ENCODE results near the gene ZFP90.

ZFP90 gene

GRCh38 chr16:68564382-68564985 lies 25.4 kb downstream of the ZFP90 start:
- Histone ChIP-seq H3K27me3 (ENCODE audit: control insufficient read depth in 5 of 5, insufficient read depth in 4 of 5, low read length in 5 of 5) (no peaks in the 10 kb centered on the region), H3K9ac (ENCODE audit: low read length in 5 of 5) (no peak overlapping the region), H3K4me1 (ENCODE audit: control insufficient read depth in 5 of 5, insufficient read depth in 5 of 5, low read length in 5 of 5) (peaks cover 0 to 4% (median 0%) of the 10 kb centered on the region in 5 donors), H3K9me3 (ENCODE audit: control insufficient read depth in 5 of 5, low read length in 5 of 5) (peaks cover 85 to 99% (median 95%) of the 10 kb centered on the region in 5 donors), H3K36me3 (ENCODE audit: control insufficient read depth in 5 of 5, insufficient read depth in 5 of 5, low read length in 5 of 5) (peaks cover 42 to 45% (median 43%) of the 10 kb centered on the region in 5 donors), H3K27ac (ENCODE audit: low read depth, low read length) (no peak overlapping the region), H3K4me3 (ENCODE audit: low read depth in 1 of 5, low read length in 5 of 5) (peak overlapping the region; percentile 39 to 71 (median 55))

- H3K9me3 ChIP-seq (ENCODE audit: control insufficient read depth in 5 of 5, low read length in 5 of 5): peaks cover 46 to 89% (median 81%) of the 10 kb centered on the region in 5 donors
- peaks cover 0 to 2% (median 0%) of the 10 kb centered on the region in 5 donors for H3K4me1 ChIP-seq (ENCODE audit: control insufficient read depth in 5 of 5, insufficient read depth in 5 of 5, low read length in 5 of 5)
- no peak overlapping the region for H3K27ac ChIP-seq (ENCODE audit: low read depth, low read length)
- no peaks in the 10 kb centered on the region for H3K36me3 ChIP-seq (ENCODE audit: control insufficient read depth in 5 of 5, insufficient read depth in 5 of 5, low read length in 5 of 5)
- H3K4me3 ChIP-seq (ENCODE audit: low read depth in 1 of 5, low read length in 5 of 5): peak overlapping the region in 2 of 5 donors; percentile 8 to 9
- H3K27me3 ChIP-seq (ENCODE audit: control insufficient read depth in 5 of 5, insufficient read depth in 4 of 5, low read length in 5 of 5): no peaks in the 10 kb centered on the region
- no peak overlapping the region for H3K9ac ChIP-seq (ENCODE audit: low read length in 5 of 5)
Measured at GRCh38 chr16:68574479-68574878, 35.4 kb downstream of the ZFP90 start.

GRCh38 chr16:68575082-68575481 lies 36.0 kb downstream of the ZFP90 start:
- Histone ChIP-seq H3K36me3 (ENCODE audit: control insufficient read depth in 5 of 5, insufficient read depth in 5 of 5, low read length in 5 of 5) (no peaks in the 10 kb centered on the region), H3K4me3 (ENCODE audit: low read depth in 1 of 5, low read length in 5 of 5) (peak overlapping the region in 3 of 5 donors; percentile 7 to 40 (median 8)), H3K27me3 (ENCODE audit: control insufficient read depth in 5 of 5, insufficient read depth in 4 of 5, low read length in 5 of 5) (no peaks in the 10 kb centered on the region), H3K9me3 (ENCODE audit: control insufficient read depth in 5 of 5, low read length in 5 of 5) (peaks cover 41 to 83% (median 77%) of the 10 kb centered on the region in 5 donors), H3K4me1 (ENCODE audit: control insufficient read depth in 5 of 5, insufficient read depth in 5 of 5, low read length in 5 of 5) (peaks cover 0 to 2% (median 0%) of the 10 kb centered on the region in 5 donors), H3K27ac (ENCODE audit: low read depth, low read length) (no peak overlapping the region), H3K9ac (ENCODE audit: low read length in 5 of 5) (no peak overlapping the region)

- Histone ChIP-seq H3K27me3 (ENCODE audit: control insufficient read depth in 5 of 5, insufficient read depth in 4 of 5, low read length in 5 of 5) (no peaks in the 10 kb centered on the region), H3K4me3 (ENCODE audit: low read depth in 1 of 5, low read length in 5 of 5) (no peak overlapping the region), H3K9ac (ENCODE audit: low read length in 5 of 5) (no peak overlapping the region), H3K36me3 (ENCODE audit: control insufficient read depth in 5 of 5, insufficient read depth in 5 of 5, low read length in 5 of 5) (no peaks in the 10 kb centered on the region), H3K27ac (ENCODE audit: low read depth, low read length) (no peak overlapping the region), H3K9me3 (ENCODE audit: control insufficient read depth in 5 of 5, low read length in 5 of 5) (peaks cover 28 to 80% (median 70%) of the 10 kb centered on the region in 5 donors), H3K4me1 (ENCODE audit: control insufficient read depth in 5 of 5, insufficient read depth in 5 of 5, low read length in 5 of 5) (peaks cover 0 to 2% (median 0%) of the 10 kb centered on the region in 5 donors)
Measured at GRCh38 chr16:68577352-68577853, 38.3 kb downstream of the ZFP90 start.

GRCh38 chr16:68590201-68590994 lies 51.3 kb downstream of the ZFP90 start:
- H3K27ac ChIP-seq (ENCODE audit: low read depth, low read length): no peak overlapping the region
- no peaks in the 10 kb centered on the region for H3K36me3 ChIP-seq (ENCODE audit: control insufficient read depth in 5 of 5, insufficient read depth in 5 of 5, low read length in 5 of 5)
- peaks cover 0 to 4% (median 0%) of the 10 kb centered on the region in 5 donors for H3K27me3 ChIP-seq (ENCODE audit: control insufficient read depth in 5 of 5, insufficient read depth in 4 of 5, low read length in 5 of 5)
- H3K9me3 ChIP-seq (ENCODE audit: control insufficient read depth in 5 of 5, low read length in 5 of 5): peaks cover 0 to 6% (median 0%) of the 10 kb centered on the region in 5 donors
- H3K9ac ChIP-seq (ENCODE audit: low read length in 5 of 5): no peak overlapping the region
- peaks cover 0 to 4% (median 2%) of the 10 kb centered on the region in 5 donors for H3K4me1 ChIP-seq (ENCODE audit: control insufficient read depth in 5 of 5, insufficient read depth in 5 of 5, low read length in 5 of 5)
- H3K4me3 ChIP-seq (ENCODE audit: low read depth in 1 of 5, low read length in 5 of 5): no peak overlapping the region

- Histone ChIP-seq H3K9me3 (ENCODE audit: control insufficient read depth in 5 of 5, low read length in 5 of 5) (peaks cover 0 to 6% (median 0%) of the 10 kb centered on the region in 5 donors), H3K27ac (ENCODE audit: low read depth, low read length) (no peak overlapping the region), H3K4me1 (ENCODE audit: control insufficient read depth in 5 of 5, insufficient read depth in 5 of 5, low read length in 5 of 5) (peaks cover 0 to 4% (median 2%) of the 10 kb centered on the region in 5 donors), H3K9ac (ENCODE audit: low read length in 5 of 5) (no peak overlapping the region), H3K4me3 (ENCODE audit: low read depth in 1 of 5, low read length in 5 of 5) (no peak overlapping the region), H3K36me3 (ENCODE audit: control insufficient read depth in 5 of 5, insufficient read depth in 5 of 5, low read length in 5 of 5) (no peaks in the 10 kb centered on the region), H3K27me3 (ENCODE audit: control insufficient read depth in 5 of 5, insufficient read depth in 4 of 5, low read length in 5 of 5) (peaks cover 0 to 4% (median 0%) of the 10 kb centered on the region in 5 donors)
Measured at GRCh38 chr16:68592466-68593337, 53.6 kb downstream of the ZFP90 start.

- H3K4me1 ChIP-seq (ENCODE audit: control insufficient read depth in 5 of 5, insufficient read depth in 5 of 5, low read length in 5 of 5): no peaks in the 10 kb centered on the region
- H3K9me3 ChIP-seq (ENCODE audit: control insufficient read depth in 5 of 5, low read length in 5 of 5): no peaks in the 10 kb centered on the region
- H3K36me3 ChIP-seq (ENCODE audit: control insufficient read depth in 5 of 5, insufficient read depth in 5 of 5, low read length in 5 of 5): no peaks in the 10 kb centered on the region
- no peak overlapping the region for H3K4me3 ChIP-seq (ENCODE audit: low read depth in 1 of 5, low read length in 5 of 5)
- no peak overlapping the region for H3K27ac ChIP-seq (ENCODE audit: low read depth, low read length)
- no peaks in the 10 kb centered on the region for H3K27me3 ChIP-seq (ENCODE audit: control insufficient read depth in 5 of 5, insufficient read depth in 4 of 5, low read length in 5 of 5)
- no peak overlapping the region for H3K9ac ChIP-seq (ENCODE audit: low read length in 5 of 5)
Measured at GRCh38 chr16:68596266-68596665, 57.2 kb downstream of the ZFP90 start.

- H3K36me3 ChIP-seq (ENCODE audit: control insufficient read depth in 5 of 5, insufficient read depth in 5 of 5, low read length in 5 of 5): no peaks in the 10 kb centered on the region
Measured at GRCh38 chr16:68599586-68599985, 60.5 kb downstream of the ZFP90 start.

GRCh38 chr16:68605746-68606145 lies 66.7 kb downstream of the ZFP90 start:
- Histone ChIP-seq H3K9me3 (ENCODE audit: control insufficient read depth in 5 of 5, low read length in 5 of 5) (peaks cover 0 to 2% (median 0%) of the 10 kb centered on the region in 5 donors), H3K27me3 (ENCODE audit: control insufficient read depth in 5 of 5, insufficient read depth in 4 of 5, low read length in 5 of 5) (no peaks in the 10 kb centered on the region), H3K4me1 (ENCODE audit: control insufficient read depth in 5 of 5, insufficient read depth in 5 of 5, low read length in 5 of 5) (no peaks in the 10 kb centered on the region), H3K9ac (ENCODE audit: low read length in 5 of 5) (no peak overlapping the region), H3K27ac (ENCODE audit: low read depth, low read length) (no peak overlapping the region), H3K36me3 (ENCODE audit: control insufficient read depth in 5 of 5, insufficient read depth in 5 of 5, low read length in 5 of 5) (no peaks in the 10 kb centered on the region), H3K4me3 (ENCODE audit: low read depth in 1 of 5, low read length in 5 of 5) (no peak overlapping the region)

More at GRCh38 chr16:68599586-68599985, 60.5 kb downstream of the ZFP90 start:
- no peaks in the 10 kb centered on the region for H3K27me3 ChIP-seq (ENCODE audit: control insufficient read depth in 5 of 5, insufficient read depth in 4 of 5, low read length in 5 of 5)
- H3K9ac ChIP-seq (ENCODE audit: low read length in 5 of 5): no peak overlapping the region
- H3K9me3 ChIP-seq (ENCODE audit: control insufficient read depth in 5 of 5, low read length in 5 of 5): no peaks in the 10 kb centered on the region
- H3K4me3 ChIP-seq (ENCODE audit: low read depth in 1 of 5, low read length in 5 of 5): no peak overlapping the region
- no peak overlapping the region for H3K27ac ChIP-seq (ENCODE audit: low read depth, low read length)
- no peaks in the 10 kb centered on the region for H3K4me1 ChIP-seq (ENCODE audit: control insufficient read depth in 5 of 5, insufficient read depth in 5 of 5, low read length in 5 of 5)

Measured in subcutaneous abdominal adipose tissue (tissue), 5 donors.